NT2/D1 (cell line): Measurements from ENCODE around the gene SYF2.

Source experiments
- SUZ12 ChIP-seq: IDR thresholded peaks from 2 replicates; pipeline ENCODE4 v1.6.1; 2011; ENCODE audit not compliant: insufficient read length, insufficient read depth; ENCODE audit errors: extremely low read depth
- YY1 ChIP-seq: IDR thresholded peaks from 2 replicates; pipeline ENCODE4 v1.6.1; 2011; ENCODE audit not compliant: insufficient read length, insufficient read depth

DNA sequence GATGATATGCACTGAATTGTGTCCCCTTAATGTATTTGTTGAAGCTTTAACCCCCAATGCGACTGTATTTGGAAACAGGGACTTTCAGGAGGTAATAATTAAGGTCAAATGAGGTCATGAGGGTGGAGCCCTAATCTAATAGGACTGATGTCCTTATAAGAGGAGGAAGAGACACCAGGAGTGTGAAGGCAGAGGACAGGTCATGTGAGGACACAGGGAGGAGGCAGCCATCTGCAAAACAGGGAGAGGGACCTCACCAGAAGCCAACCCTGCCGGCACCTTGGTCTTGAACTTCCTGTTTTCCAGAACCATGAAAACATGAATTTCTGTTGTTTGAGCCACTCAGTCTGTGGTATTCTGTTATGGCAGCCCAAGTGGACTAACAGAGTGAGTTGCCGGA lies 15.3 kb downstream of the SYF2 start:
- TF ChIP-seq SUZ12 (no peak), YY1 (no peak)
